HG02870 (cell line): ENCODE data around the gene WTAP.
A peak's percentile ranks its signal among the peaks of the same experiment; 100 is the strongest.
"Not testable (repeated sequence)": the region's sequence is repeated elsewhere in the genome, so short reads cannot be mapped to it uniquely, and the experiment has no call there.

Experiments
- ATAC-seq: cut with Tn5 transposase; IDR thresholded peaks from one replicate; pipeline ENCODE4 v1.9.1; 2021; ENCODE audit warnings: mild to moderate bottlenecking, moderate library complexity; ENCODE audit not compliant: unreplicated experiment

The WTAP gene

DNA sequence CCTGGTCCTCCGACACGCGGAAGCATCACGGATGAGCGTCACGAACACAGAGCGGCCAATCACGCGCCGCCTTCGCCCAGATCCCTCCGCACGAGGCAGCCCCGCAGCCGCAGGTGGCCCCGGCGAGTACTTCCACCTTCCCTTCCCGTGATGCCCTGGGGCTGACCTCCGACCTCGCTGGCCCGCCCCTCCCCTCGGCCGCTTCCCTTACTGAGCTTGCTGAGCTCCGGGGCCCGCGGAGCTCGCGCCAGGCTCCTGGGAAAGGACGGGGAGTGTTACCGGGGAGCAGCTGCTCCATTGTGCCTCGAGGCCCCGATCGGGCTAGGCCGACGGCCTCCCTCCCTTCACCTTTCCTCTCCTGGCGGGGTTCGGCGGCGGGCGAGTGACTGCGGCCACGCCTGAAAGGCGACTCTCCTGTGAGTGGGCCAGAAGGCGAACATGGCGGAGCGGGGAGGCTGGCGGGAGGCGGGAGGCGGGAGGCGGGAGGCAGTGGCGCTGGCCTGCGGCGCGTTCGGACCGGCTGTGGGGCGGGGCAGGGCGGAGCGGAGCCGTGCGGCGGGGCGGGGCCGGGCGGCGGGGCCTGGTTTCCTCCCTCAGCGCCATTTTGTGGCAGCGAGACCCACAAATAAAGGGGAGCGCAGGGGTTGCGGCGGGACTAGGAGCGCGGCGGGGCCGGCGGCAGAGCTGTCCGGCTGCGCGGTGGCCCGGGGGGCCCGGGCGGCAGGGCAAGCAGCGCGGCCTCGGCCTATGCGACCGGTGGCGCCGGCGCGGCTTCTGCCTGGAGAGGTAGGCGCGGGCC is at the start of gene WTAP:
TSS of gene WTAP (plus strand) at position 589 of the 799 bp plus-strand sequence. CDS start 8,760 bp downstream, outside the sequence.
- ATAC-seq = peak; percentile 75

DNA sequence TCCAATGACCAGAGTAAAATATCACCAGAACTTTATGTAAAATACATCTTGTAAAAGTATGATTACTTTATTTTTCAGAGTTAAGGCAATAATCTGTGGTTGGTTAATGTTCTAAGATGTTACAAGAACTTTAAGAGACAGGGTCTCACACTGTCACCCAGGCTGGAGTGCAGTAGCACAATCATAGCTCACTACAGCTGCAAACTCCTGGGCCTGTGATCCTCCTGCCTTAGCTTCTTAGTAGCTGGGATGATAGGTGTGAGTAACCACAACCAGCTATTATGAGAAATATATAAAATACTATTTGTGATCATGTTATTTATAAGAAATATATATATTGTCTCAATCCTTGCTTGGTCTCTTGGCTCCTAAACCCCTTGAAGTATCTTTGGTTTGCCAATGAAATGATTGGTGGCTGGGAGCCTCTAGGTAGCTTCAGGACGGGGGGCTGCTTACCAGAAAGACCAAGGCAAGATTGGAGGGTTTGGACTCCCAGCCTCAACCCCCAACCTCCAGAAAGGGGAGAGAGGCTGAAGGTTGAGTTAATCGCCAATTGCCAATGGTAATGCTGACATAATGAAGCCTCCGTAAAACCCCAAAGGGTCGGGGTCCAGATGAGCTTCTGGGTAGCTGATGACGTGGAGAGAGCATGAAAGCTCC is 49.7 kb upstream of the WTAP start:
- no peak for ATAC-seq

DNA sequence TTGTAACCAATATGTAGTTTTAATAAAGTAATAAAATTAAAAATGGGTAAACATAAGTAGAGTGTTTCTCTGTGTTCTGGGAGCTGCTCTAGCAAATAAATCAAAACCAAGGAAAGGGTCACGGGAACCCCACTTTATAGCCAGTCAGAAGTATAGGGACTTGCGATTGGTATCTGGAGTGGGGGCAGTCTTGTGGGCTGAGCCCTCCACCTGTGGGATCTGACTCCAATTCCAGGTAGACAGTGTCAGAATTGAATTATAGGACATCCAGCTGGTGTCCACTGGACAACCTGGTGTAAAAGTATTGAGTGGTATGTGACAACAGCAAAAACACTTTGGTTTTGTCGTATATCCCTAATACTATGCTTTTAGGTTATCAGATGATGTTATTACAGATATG is 48.7 kb upstream of the WTAP start:
- no peak for ATAC-seq

DNA sequence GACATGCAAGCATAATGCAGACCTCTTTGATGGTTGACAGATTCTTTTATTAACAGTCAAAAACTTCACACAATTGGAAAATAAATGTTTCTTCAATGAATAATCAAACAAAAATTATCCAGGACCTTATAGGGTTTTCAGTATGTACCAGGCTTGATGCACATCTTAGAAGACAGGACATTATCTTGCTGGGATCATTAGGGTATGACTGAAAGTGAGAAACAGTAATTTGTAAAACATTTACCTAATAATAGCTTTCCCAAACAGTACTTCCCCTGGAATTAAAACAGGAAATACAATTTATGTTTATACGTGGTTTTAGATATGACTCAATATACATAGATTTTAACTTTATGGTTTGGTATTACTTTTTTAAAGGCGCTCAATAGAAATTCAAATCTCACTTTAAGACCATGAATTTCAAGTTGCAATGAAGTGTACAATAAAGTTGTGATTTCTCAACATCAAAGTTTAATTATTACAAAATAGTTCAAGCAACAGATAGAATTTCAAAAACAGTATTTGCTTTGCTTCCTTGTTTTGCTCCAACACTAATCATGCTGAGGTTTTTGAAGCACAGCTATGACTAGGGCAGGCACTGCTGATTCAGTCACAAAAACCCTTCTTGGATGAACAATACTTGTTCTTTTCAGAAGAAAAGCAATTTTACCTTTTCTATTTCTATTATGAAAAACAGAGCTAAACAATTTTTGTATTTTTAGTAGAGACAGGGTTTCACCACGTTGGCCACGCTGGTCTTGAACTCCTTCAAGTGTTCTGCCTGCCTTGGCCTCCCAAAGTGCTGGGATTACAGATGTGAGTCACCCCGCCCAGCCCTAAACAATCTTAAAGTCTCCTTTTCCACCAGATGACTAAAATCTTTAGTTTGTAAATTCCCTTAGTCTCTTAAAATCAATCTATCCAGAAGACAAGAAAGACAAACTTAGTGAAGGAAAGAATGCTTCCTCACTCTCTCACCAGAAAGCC is 47.9 kb upstream of the WTAP start:
- ATAC-seq = no peak

DNA sequence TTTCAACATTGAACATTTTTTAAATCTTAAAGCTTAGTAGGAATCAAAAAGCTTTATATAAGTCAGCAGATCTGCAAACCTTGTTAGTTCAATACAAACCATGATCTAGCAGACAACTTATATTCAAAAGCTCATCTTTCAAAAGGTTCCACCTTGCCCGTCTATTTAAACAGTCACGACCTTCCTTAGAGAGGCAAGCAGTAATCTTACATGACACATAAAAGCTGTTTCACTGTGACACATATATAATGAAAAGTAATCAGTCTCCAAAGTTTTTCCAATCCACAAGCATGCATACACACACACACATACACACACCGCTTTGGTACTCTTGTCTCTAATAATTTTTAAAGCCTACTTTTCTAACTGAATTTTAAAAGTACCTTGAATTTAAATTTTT is 47.2 kb upstream of the WTAP start:
- no peak for ATAC-seq

DNA sequence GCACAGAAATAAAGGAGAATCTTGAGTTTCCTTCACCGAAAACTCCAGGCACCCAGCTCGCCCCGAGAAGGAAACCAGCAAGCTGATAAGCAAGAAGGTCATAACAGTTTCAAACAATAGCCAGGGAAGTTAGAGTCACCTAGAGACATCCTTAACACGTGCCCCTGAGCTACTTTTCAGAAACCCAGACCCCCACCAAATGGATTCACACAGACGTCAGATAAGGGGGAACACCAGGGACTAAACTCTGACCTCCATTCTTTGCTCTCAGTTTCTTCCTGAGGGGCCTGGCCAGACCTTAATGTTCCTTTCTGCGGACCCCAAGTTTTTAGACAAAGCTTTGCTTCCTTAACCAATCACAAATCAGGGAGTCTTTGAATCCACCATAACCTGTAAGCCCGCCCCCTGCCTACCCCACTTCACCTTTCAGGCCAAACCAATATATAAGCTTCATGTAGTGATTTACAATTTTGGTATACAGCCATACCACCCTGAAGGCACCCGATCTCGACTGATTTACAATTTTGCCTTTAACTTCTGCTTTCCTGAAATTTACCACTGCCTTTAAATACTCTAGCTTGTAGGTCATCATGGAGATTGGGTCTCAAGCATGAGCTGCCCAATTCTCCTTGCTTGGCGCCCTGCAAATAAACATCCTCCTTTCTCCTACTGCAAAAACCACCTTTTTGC is 46.0 kb upstream of the WTAP start:
- no peak for ATAC-seq

DNA sequence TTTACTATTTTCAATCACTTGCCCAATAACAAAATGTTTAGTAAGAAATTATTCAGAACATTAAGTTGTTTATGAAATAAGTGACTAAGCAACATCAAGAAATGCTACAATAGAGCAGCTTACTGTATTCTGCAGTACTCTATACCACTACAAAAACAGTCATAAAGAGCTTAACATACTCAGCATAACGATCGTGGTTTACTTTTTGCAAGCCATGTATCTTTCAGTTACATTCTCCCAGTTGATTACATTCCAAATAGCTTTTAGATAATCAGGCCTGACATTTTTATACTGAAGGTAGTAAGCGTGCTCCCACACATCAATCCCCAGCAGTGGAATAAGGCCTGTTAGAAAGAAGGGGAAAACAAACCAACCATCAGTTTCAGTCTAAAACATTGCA is 45.0 kb upstream of the WTAP start:
- ATAC-seq = no peak

DNA sequence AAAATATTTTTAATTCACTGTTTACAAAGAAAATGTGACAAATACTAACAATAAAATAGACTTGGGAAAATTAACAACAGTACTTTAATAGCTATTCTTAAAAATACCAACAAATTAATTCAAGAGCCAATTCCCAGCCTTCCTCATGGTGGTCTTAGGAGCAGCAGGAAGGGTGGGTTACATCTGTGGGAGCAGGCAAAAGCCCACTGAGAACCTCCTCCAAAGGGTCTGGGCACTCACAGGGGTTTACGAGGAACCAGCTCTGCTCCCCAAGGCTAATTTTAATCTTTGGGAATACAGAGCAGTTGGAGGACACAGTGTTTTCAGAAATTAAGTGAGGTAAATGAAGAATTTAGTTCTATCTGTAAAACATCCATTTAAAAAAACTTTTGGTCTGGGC is 44.5 kb upstream of the WTAP start:
- ATAC-seq = no peak

DNA sequence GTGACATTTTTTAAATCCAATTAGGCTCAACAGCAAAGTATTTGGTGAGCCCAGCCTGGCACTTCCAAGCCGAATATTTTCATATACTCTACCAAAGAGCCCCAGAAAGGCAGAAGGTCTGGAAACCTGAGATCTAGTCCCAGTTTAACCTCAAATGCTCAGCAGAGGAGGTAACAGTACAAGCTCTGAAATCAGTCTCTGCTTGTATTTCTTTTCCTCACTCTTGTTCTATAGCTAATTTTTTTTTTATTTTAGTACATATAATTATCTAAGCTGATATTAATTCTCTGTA is 43.3 kb upstream of the WTAP start:
- no peak for ATAC-seq

DNA sequence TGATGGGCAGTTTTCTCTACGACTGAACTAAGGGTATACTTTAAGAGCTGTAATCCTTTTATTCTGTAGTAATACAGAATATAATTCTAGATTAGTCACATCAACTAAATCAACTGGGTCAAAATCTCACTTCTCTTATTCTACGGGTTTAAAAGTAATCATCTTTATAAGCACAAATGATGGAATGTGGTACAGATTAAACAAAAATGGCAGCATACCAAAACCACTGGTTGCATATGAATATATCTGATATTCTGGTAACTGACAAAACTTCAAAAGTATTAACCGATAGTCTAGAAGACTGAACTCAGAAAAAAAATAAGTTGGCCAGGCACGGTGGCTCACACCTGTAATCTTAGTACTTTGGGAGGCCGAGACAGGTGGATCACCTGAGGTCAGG is 41.3 kb upstream of the WTAP start:
- no peak for ATAC-seq

DNA sequence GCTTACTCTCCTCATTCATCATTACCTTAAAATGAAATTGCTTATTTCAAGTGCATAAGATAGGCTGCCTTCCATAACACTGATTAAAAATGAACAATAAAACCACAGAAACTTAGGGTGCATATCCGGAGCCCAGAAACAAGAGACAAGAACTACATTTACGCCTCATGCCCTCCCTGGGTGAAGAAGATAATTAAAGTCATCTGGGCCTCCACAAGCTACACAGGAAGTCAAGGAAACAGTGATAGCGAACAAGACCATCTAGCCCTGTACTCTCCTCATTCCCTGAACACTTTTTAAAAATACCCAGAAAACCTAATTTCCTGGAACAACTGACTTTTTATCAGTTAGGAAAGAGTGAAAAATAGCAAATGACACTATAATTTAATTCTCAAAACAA is 40.6 kb upstream of the WTAP start:
- ATAC-seq = no peak

DNA sequence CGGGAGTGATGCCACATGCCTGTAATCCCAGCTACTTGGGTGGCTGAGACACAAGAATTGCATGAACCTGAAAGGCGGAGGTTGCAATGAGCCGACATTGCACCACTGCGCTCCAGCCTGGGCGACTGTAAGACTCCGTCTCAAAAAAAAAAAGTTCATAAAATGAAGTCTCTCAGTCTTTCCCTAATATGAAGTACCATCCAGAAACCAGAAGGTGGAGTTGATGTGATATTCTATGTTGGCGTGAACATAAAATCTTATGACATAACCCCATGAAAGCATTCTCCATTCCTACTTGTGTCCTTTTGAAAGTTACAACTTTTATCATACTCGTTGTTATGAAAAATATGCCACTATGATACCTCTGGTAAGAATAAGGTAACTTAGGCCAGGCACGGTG is 40.0 kb upstream of the WTAP start:
- ATAC-seq = no peak

DNA sequence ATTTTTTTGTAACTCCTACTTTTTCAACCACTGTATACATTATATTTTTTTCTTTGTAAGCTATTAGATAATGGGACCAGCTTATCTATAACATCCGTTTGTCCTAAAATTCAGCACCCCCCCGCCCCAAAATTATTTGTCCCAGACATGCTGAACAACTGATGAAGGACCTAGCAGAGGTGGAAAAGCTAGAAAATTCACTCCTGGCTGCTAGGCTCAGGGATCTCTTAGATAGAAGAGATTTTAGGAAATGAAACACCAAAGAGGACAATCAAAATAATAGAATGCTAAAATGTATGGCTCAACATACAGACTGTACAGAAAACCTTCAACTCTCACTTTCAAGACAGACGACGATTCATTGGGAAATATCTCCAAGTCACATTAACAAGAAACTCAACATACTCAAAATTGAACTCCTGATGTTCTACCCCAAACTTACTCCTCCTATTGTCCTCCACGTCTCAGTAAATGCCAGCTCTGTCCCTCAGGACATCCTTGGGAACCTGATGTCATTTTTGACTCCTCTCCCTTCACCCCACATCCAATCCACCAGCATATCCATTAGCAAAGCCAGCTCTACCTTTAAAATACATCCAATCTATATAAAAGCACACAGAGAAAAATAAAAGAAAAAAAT is 38.9 kb upstream of the WTAP start:
- no peak for ATAC-seq

DNA sequence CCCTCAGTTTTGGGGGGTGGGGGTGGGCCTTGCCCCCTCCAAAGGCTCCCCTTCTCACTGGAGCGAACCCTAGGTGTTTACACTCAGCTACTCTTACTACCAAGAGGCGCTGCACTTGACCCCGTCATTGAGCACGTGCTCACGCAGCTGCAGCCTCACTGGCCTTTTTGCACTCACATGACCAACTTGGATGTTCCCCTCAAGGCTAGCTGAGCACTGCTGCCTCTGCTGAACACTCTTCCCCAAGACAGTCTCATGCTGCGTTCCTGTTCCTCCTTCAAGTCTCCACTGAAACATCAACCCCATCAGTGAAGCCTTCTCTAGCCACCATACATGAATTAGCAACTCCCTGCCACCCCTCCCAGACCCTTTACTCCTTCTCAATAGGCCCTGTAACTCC is 38.3 kb upstream of the WTAP start:
- no peak for ATAC-seq

DNA sequence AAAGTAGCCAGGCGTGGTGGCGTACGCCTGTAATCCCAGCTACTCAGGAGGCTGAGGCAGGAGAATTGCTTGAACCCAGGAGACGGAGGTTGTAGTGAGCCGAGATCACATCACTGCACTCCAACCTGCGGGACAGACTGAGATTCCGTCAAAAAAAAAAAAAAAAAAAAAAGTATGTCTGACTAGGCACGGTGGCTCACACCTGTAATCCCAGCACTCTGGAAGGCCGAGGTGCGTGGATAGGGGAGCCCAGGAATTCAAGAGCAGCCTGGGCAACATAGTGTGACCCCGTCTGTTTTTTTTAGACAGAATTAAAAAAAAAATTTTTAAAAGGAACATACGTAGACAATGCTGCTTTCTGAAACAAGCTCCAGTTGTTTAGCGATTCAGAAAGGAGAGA is 37.2 kb upstream of the WTAP start:
- not testable (repeated sequence) for ATAC-seq

DNA sequence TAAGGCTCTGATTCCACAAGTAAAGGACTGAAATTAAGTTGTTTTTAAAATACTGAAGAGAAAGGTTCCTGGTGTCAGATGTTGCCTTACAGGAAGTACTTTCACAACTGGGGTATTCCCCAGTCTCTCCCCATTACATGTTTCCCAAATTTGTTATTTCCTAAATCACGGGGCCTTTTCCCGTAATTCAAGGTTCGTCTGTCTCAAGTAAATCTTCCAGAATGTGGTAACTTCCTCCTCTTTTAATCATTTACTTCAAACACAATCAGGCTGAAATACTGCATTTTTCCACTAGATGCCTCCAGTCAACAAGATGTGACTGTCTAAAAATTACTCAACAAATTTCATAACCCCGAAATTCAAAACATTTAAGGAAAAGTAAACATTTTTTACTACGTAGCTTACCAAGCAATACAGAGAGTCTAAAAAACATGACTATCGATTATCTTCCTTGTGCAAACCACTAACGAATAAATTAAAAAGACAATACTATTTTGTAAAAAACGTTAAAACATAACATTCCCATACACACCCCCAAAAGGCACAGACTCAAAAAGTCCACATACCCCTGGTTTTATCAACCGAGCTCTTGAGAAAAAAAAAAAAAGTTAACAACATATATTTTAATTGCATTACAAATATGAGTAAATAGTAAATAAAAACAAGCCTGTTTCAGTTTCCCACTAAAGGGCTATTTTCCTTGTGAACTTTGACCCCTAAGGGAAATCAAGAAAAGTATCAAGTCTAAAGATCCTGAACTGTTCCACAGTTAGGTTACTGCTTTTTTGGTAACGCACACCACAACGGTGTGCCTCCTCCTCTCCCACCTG is 36.0 kb upstream of the WTAP start:
- no peak for ATAC-seq

DNA sequence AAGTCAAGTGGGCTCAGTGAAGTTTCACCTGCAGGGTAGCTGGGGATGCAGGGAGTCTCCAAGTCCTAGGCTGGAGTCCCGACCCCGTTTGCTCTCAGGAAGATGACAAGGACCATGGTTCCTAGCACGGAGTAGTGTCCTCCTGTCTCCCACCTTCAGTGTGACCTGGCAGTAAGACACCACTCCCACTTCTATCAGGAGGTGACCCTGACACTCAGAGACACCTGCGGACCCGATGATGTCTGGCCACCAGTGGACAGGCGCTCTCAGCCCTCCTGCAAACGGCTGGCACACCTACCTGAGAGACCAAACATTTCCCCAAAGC is 35.4 kb upstream of the WTAP start:
- no peak for ATAC-seq

DNA sequence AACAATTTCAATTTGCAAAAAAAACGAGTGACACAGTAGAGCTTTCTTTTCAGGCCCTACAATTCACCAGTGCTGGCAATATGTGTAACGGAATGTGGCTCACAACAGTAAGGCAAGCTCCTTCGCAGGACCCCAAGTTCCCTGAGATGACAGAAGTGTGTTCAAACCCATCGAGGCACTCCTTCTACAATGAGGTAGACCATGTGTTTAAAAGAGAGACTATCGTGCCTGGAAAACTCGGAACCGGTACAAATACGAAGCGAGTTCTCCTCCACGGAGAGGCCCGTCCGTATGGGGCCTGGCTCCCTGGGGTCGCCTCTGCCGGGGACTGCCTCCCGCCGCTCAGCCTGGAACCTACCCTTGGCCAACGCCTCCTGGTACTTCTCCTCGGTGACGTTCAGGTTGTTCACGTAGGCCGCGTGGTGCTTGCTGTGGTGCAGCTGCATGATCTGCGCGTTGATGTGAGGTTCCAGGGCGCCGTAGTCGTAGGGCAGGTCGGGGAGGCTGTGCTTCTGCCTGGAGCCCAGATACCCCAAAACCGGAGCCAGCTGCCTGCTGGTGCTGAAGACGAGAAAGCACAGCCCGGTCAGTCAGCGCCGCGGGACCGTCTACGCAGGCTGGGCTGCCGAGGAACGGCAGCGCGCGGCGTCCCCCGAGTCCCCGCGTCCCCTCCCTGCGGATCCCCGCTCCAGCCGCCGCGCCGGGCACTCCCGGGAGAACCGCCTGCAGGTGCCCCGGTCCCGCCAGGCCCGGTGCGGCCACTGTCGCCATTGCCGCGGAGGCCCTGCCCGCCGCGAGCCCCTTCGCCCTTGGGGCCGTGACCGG is 34.8 kb upstream of the WTAP start:
- peak; percentile 38 for ATAC-seq
